K562 (cell line): ENCODE measurements around the gene RPS19BP1. TPM values are rescaled to one million over a fixed set of nuclear protein-coding genes. Genes with fewer than 3 reads are reported as not detected.

Source experiments
- ATAC-seq: fragments of 200-7000 bp; cut with Tn5 transposase; 3 replicates; pipeline ENCODE4 v1.9.1; 2020; ENCODE audit warnings: moderate library complexity
- BruUV-seq: library from RNA; stranded (reverse); fragments of 400-500 nt; replicated peaks from 2 replicates; lab custom pipeline; 2021; lab: Mats Ljungman, UMichigan
- CTCF ChIA-PET: fragments of 300-600 bp; formaldehyde crosslinking; extraction: SDS; loops from one replicate; lab custom pipeline; 2021; ENCODE audit warnings: low intra/inter-chr PET ratio; lab: Yijun Ruan, JAX
- POLR2A ChIA-PET: fragments of 300-600, 350-650 bp; sonication (Branson Sonifier 250); formaldehyde crosslinking; extraction: SDS; loops from one replicate; lab custom pipeline; 2021; ENCODE audit warnings: antibody characterized with exemption, inconsistent platforms; lab: Yijun Ruan, JAX
- DNase-seq, 4 experiments: peaks; one replicate each; pipeline versions ENCODE4 v3.0.0 to v3.0.0-alpha.2; 2011 to 2018; ENCODE audit warnings: low spot score in 3 of 4, mixed read lengths in 3 of 4; ENCODE audit errors: extremely low read depth in 1 of 4
- FAIRE-seq: peaks from 2 replicates; lab custom pipeline; 2011; peaks lifted over from hg19 to GRCh38; lab: Jason Lieb, UNC
- H2AFZ ChIP-seq: 2 replicates; pipeline ENCODE4 v1.6.0; 2011; ENCODE audit warnings: low read depth, low read length, control low read depth, inconsistent platforms
- H3K27ac ChIP-seq: fragments of 200-600 bp; 3 replicates; pipeline ENCODE4 v1.8.0; 2011; ENCODE audit warnings: low read depth, mild to moderate bottlenecking, control low read depth, inconsistent platforms, low read length, moderate library complexity, mixed read lengths; ENCODE audit errors: extremely low read depth
- H3K27me3 ChIP-seq, 2 experiments: fragments of 300-600 bp in 1 of 2; 2 replicates in 1 of 2; 3 replicates in 1 of 2; pipeline versions ENCODE4 v1.6.0 to v1.8.0; 2011; ENCODE audit warnings: inconsistent platforms in 2 of 2, low read length in 2 of 2, mild to moderate bottlenecking in 1 of 2, mixed read lengths in 1 of 2, moderate library complexity in 1 of 2; ENCODE audit not compliant: control insufficient read depth in 2 of 2, insufficient read depth in 2 of 2
- H3K36me3 ChIP-seq: fragments of 300-600 bp; 3 replicates; pipeline ENCODE4 v1.8.0; 2011; ENCODE audit warnings: mild to moderate bottlenecking, low read length, inconsistent platforms; ENCODE audit not compliant: control insufficient read depth, insufficient read depth
- H3K4me1 ChIP-seq, 2 experiments: fragments of 200-600 bp in 1 of 2; replicated peaks in 1 of 2; 2 replicates in 1 of 2; 3 replicates in 1 of 2; pipeline versions ENCODE4 v1.5.1 to v1.8.0; 2011; ENCODE audit warnings: inconsistent platforms in 2 of 2, low read length in 2 of 2, mild to moderate bottlenecking in 1 of 2, mixed read lengths in 1 of 2, moderate library complexity in 1 of 2; ENCODE audit not compliant: control insufficient read depth in 2 of 2, insufficient read depth in 2 of 2
- H3K4me2 ChIP-seq: 2 replicates; pipeline ENCODE4 v1.6.1; 2011; ENCODE audit warnings: low read length, control low read depth, inconsistent platforms, mixed read lengths; ENCODE audit not compliant: insufficient read depth
- H3K4me3 ChIP-seq: fragments of 200-600 bp; sonication (generic), shearing (Covaris generic); 2 replicates; pipeline ENCODE4 v1.5.1; 2016; ENCODE audit warnings: control low read depth, inconsistent platforms
- H3K79me2 ChIP-seq: fragments of 200-600 bp; 3 replicates; pipeline ENCODE4 v1.8.0; 2011; ENCODE audit warnings: low read length, inconsistent platforms; ENCODE audit not compliant: control insufficient read depth, insufficient read depth
- H3K9ac ChIP-seq, 2 experiments: 2 replicates each; pipeline versions ENCODE4 v1.6.0 to v1.6.1; 2011; ENCODE audit warnings: low read depth in 2 of 2, low read length in 2 of 2, control low read depth in 1 of 2, inconsistent platforms in 1 of 2, mild to moderate bottlenecking in 1 of 2, mixed read lengths in 1 of 2; ENCODE audit not compliant: insufficient read depth in 1 of 2
- H3K9me1 ChIP-seq: one replicate; pipeline ENCODE4 v1.6.0; 2011; ENCODE audit warnings: inconsistent platforms, mild to moderate bottlenecking, low read length, moderate library complexity; ENCODE audit not compliant: control insufficient read depth, insufficient read depth
- H3K9me3 ChIP-seq: replicated peaks from 2 replicates; pipeline ENCODE4 v1.5.1; 2011; ENCODE audit warnings: low read depth, low read length, inconsistent platforms; ENCODE audit not compliant: control insufficient read depth, insufficient read depth
- H4K20me1 ChIP-seq: replicated peaks from 2 replicates; pipeline ENCODE4 v1.6.1; 2011; ENCODE audit warnings: low read length, inconsistent platforms, mixed read lengths; ENCODE audit not compliant: control insufficient read depth, insufficient read depth
- BCOR ChIP-seq: fragments of 450-650 bp; IDR thresholded peaks from 2 replicates; pipeline ENCODE4 v1.6.1; 2016
- KAT2B ChIP-seq: IDR thresholded peaks from one replicate; pipeline ENCODE4 v1.6.1; 2012; ENCODE audit warnings: low read depth, mild to moderate bottlenecking, control low read depth, inconsistent platforms, low read length, moderate library complexity
- NFYB ChIP-seq: IDR thresholded peaks from 2 replicates; pipeline ENCODE4 v1.6.1; 2011; ENCODE audit warnings: mild to moderate bottlenecking, moderate library complexity; ENCODE audit not compliant: insufficient read length; ENCODE audit errors: extremely low read depth
- NUFIP1 ChIP-seq: fragments of 450-650 bp; IDR thresholded peaks from 2 replicates; pipeline ENCODE4 v1.6.1; 2018; ENCODE audit not compliant: partially characterized antibody
- PYGO2 ChIP-seq: fragments of 450-650 bp; IDR thresholded peaks from 2 replicates; pipeline ENCODE4 v1.6.1; 2016; ENCODE audit warnings: mild to moderate bottlenecking, missing genetic modification characterization, moderate library complexity, missing compliant biosample characterization
- RAD51 ChIP-seq: fragments of 450-650 bp; IDR thresholded peaks from 2 replicates; pipeline ENCODE4 v1.7.1; 2016; ENCODE audit warnings: low read depth, mild to moderate bottlenecking, borderline replicate concordance
- RB1 ChIP-seq: fragments of 450-650 bp; IDR thresholded peaks from 2 replicates; pipeline ENCODE4 v1.6.1; 2017; ENCODE audit warnings: low read depth, mild to moderate bottlenecking
- RBM17 ChIP-seq: fragments of 200-400 bp; formaldehyde crosslinking; IDR thresholded peaks from 2 replicates; pipeline ENCODE4 v1.6.1; 2017; ENCODE audit warnings: low read depth, mild to moderate bottlenecking, low read length, borderline replicate concordance
- RBM25 ChIP-seq: fragments of 200-400 bp; formaldehyde crosslinking; IDR thresholded peaks from 2 replicates; pipeline ENCODE4 v1.6.1; 2018; ENCODE audit warnings: low read length, low read depth, moderate library complexity; ENCODE audit not compliant: severe bottlenecking
- THAP12 ChIP-seq: fragments of 250-450 bp; sonication (Bioruptor Pico); IDR thresholded peaks from 2 replicates; pipeline ENCODE4 v1.9.0; 2021; ENCODE audit warnings: mild to moderate bottlenecking, inconsistent platforms
- ZFP36 ChIP-seq: fragments of 150-350 bp; IDR thresholded peaks from 2 replicates; pipeline ENCODE4 v1.6.1; 2018; ENCODE audit warnings: low read length, low read depth; ENCODE audit not compliant: partially characterized antibody
- ZNF165 ChIP-seq: fragments of 250-450 bp; sonication (Bioruptor Pico); IDR thresholded peaks from 2 replicates; pipeline ENCODE4 v1.4.0; 2020; ENCODE audit warnings: borderline replicate concordance
- ZSCAN29 ChIP-seq: fragments of 450-650 bp; IDR thresholded peaks from 2 replicates; pipeline ENCODE4 v1.6.1; 2017
- WGBS: fragments of 100-300 bp; shearing (Covaris generic); methylation state at CpG from one replicate; pipeline ENCODE4 v1.1.6; 2016; ENCODE audit warnings: low coverage, mixed read lengths; ENCODE audit not compliant: insufficient coverage; ENCODE audit errors: missing lambda C conversion rate; 5-methylcytosine and 5-hydroxymethylcytosine counted together
- in situ Hi-C: fragments of 300-500 bp; cut with MboI; formaldehyde crosslinking; loops from 4 replicates; pipeline ENCODE4 v1.15.0; 2018; ENCODE audit warnings: inconsistent platforms, mixed read lengths
- intact Hi-C: fragments of 100-400 bp; cut with micrococcal nuclease; formaldehyde crosslinking; loops from 2 replicates; pipeline ENCODE4 v1.14.2; 2022
- polyA plus RNA-seq, 8 experiments: library from polyadenylated mRNA; depleted of rRNA in 4 of 8; stranded (reverse) in 5 of 8; unstranded in 3 of 8; fragments of >200 nt; fragmentation: Nextera tagmentation in 2 of 8; fragmentation: Illumina TruSeq in 1 of 8; extraction: Ambion mirVana in 2 of 8; extraction: Trizol in 1 of 8; gene quantifications; 2 replicates each; pipeline versions ENCODE4 v1.2.1 to v1.2.3, GENCODE V29; 2011 to 2014; ENCODE audit warnings: inconsistent platforms in 1 of 8, missing spikeins in 1 of 8
- total RNA-seq, 7 experiments: library from RNA; depleted of rRNA in 6 of 7; stranded (reverse); fragments of >200 nt in 6 of 7; fragmentation: Illumina TruSeq in 2 of 7; extraction: Trizol in 2 of 7; gene quantifications; 2 replicates each; pipeline versions ENCODE4 v1.2.1 to v1.2.3, GENCODE V29; 2011 to 2021; ENCODE audit warnings: low replicate concordance in 1 of 7

RPS19BP1 gene
- total and polyA plus RNA-seq, 9 of the 15 experiments (the other 6 are each of a cell fraction or from before 2014, with no cell fraction given): 3.0 to 223 (median 84.3) TPM

- 43% methylated on average over 3 of the region's 3 CpGs for WGBS
- no peaks in the 10 kb centered on the region for H3K79me2 ChIP-seq
- no peaks in the 10 kb centered on the region for H3K9me1 ChIP-seq
- no peak overlapping the region for H3K9ac ChIP-seq
- in situ Hi-C loops (no loop called here), intact Hi-C loops (no loop called here)
- ATAC-seq (no peak), DNase-seq (no peak), FAIRE-seq (no peak)
- H3K4me3 ChIP-seq: no peak overlapping the region
- ChIA-PET CTCF (no interaction called here), POLR2A (interaction anchor here (0.6 to 0.7 kb wide), 3 partner anchors 28 to 511 kb away, joined by 3 read pairs; no protein-coding TSS in a partner anchor)
- no TSS peak for BruUV-seq
- peaks cover 0 to 20% of the 10 kb centered on the region in 2 experiments; a peak in 3 of 5 replicates for H3K4me1 ChIP-seq
- no peak overlapping the region for H3K4me2 ChIP-seq
- TF ChIP-seq THAP12 (no peak), RBM25 (no peak)
- H3K9me3 ChIP-seq: no peaks in the 10 kb centered on the region
- no peak overlapping the region for H2AFZ ChIP-seq
- H3K27me3 ChIP-seq: peaks cover 2 to 9% of the 10 kb centered on the region in 2 experiments; a peak in 2 of 5 replicates
- H3K36me3 ChIP-seq: no peaks in the 10 kb centered on the region
- no peak overlapping the region for H3K27ac ChIP-seq
- H4K20me1 ChIP-seq: 0 out of 2 replicates have a peak, but pooled peaks cover 4% of the 10 kb centered on the region
Observed at GRCh38 chr22:39554151-39554550, 21.6 kb upstream of the RPS19BP1 start.

- in situ Hi-C loops (no loop called here), intact Hi-C loops (no loop called here)
- H3K79me2 ChIP-seq: no peaks in the 10 kb centered on the region
- no peaks in the 10 kb centered on the region for H3K9me3 ChIP-seq
- no TSS peak for BruUV-seq
- TF ChIP-seq NFYB (no peak), PYGO2 (no peak), NUFIP1 (no peak), BCOR (0 out of 2 replicates have a peak, but pooled peaks have one; percentile 24), ZNF165 (CRISPR knock-in tag) (no peak), ZSCAN29 (no peak), RBM17 (no peak), ZFP36 (peak; percentile 51), RB1 (no peak), RAD51 (no peak), RBM25 (peak; percentile 76), KAT2B (no peak)
- peaks cover 0 to 13% of the 10 kb centered on the region in 2 experiments; a peak in 3 of 5 replicates for H3K4me1 ChIP-seq
- H3K27ac ChIP-seq: no peak overlapping the region
- POLR2A ChIA-PET: interaction anchor here (0.7 kb wide), 1 partner anchor 512 kb away, joined by 3 read pairs; no protein-coding TSS in a partner anchor
- peaks cover 2 to 9% of the 10 kb centered on the region in 2 experiments; a peak in 2 of 5 replicates for H3K27me3 ChIP-seq
- H3K4me2 ChIP-seq: no peak overlapping the region
- CTCF ChIA-PET: interaction anchor here (0.6 kb wide), 1 partner anchor 472 kb away, joined by 4 read pairs; no protein-coding TSS in a partner anchor
- ATAC-seq: no peak
- H2AFZ ChIP-seq: no peak overlapping the region
- FAIRE-seq: no peak
- H3K36me3 ChIP-seq: no peaks in the 10 kb centered on the region
- H3K9me1 ChIP-seq: no peaks in the 10 kb centered on the region
- WGBS: no CpG with 5 or more reads among the region's 3 CpGs
- no peak for DNase-seq
- H3K9ac ChIP-seq: no peak overlapping the region
- 0 out of 2 replicates have a peak, but pooled peaks cover 4% of the 10 kb centered on the region for H4K20me1 ChIP-seq
- H3K4me3 ChIP-seq: no peak overlapping the region
Observed at GRCh38 chr22:39553429-39553828, 20.9 kb upstream of the RPS19BP1 start.
